HepG2 (cell line): ENCODE data around the gene ANKRD6. TPM values are rescaled to one million over a fixed set of nuclear protein-coding genes. Genes with fewer than 3 reads are reported as not detected.

Source experiments
- ATAC-seq: fragments of 200-7000 bp; cut with Tn5 transposase; 3 replicates; pipeline ENCODE4 v1.9.1; 2020; ENCODE audit warnings: mild to moderate bottlenecking, moderate library complexity
- BruUV-seq: library from RNA; stranded (reverse); fragments of 400-500 nt; replicated peaks from 2 replicates; lab custom pipeline; 2021; lab: Mats Ljungman, UMichigan
- CTCF ChIA-PET: fragments of 300-600 bp; formaldehyde crosslinking; extraction: SDS; loops from one replicate; lab custom pipeline; 2021; ENCODE audit warnings: low total read pairs, inconsistent platforms, low intra/inter-chr PET ratio; lab: Yijun Ruan, JAX
- POLR2A ChIA-PET: fragments of 350-600 bp; sonication (Branson Sonifier 250); formaldehyde crosslinking; loops from one replicate; lab custom pipeline; 2020; ENCODE audit warnings: antibody characterized with exemption, inconsistent platforms; lab: Yijun Ruan, JAX
- DNase-seq: peaks from one replicate; pipeline ENCODE4 v3.0.0-alpha.2; 2015; ENCODE audit warnings: low spot score
- FAIRE-seq: peaks from 3 replicates; lab custom pipeline; 2011; peaks lifted over from hg19 to GRCh38; lab: Jason Lieb, UNC
- H2AFZ ChIP-seq: one replicate; pipeline ENCODE4 v1.6.1; 2011; ENCODE audit warnings: low read length, inconsistent platforms
- H3K27ac ChIP-seq: fragments of 300-600 bp; 3 replicates; pipeline ENCODE4 v1.8.0; 2011; ENCODE audit warnings: mixed run types, mild to moderate bottlenecking, mixed read lengths, low read length, inconsistent platforms; ENCODE audit not compliant: insufficient read depth; ENCODE audit errors: extremely low read length
- H3K27me3 ChIP-seq, 2 experiments: fragments of 200-600 bp in 1 of 2; 2 replicates in 1 of 2; 3 replicates in 1 of 2; pipeline versions ENCODE4 v1.6.0 to v1.8.0; 2011; ENCODE audit warnings: low read length in 2 of 2, mild to moderate bottlenecking in 2 of 2, moderate library complexity in 2 of 2, inconsistent platforms in 1 of 2; ENCODE audit not compliant: insufficient read depth in 2 of 2, control insufficient read depth in 1 of 2
- H3K36me3 ChIP-seq, 2 experiments: fragments of 200-600 bp in 1 of 2; replicated peaks in 1 of 2; 2 replicates in 1 of 2; 3 replicates in 1 of 2; pipeline versions ENCODE4 v1.5.1 to v1.8.0; 2011; ENCODE audit warnings: low read length in 2 of 2, inconsistent platforms in 1 of 2; ENCODE audit not compliant: insufficient read depth in 2 of 2, control insufficient read depth in 1 of 2
- H3K4me1 ChIP-seq: 2 replicates; pipeline ENCODE4 v1.5.1; 2012; ENCODE audit warnings: low read length, inconsistent platforms; ENCODE audit not compliant: insufficient read depth
- H3K4me2 ChIP-seq: 2 replicates; pipeline ENCODE4 v1.6.0; 2011; ENCODE audit warnings: low read depth, low read length, inconsistent platforms
- H3K4me3 ChIP-seq, 3 experiments: fragments of 200-600 bp in 1 of 3; sonication (generic), shearing (Covaris generic) in 1 of 3; replicated peaks in 1 of 3; 2 replicates each; pipeline ENCODE4 v1.5.1; 2011 to 2016; ENCODE audit warnings: low read length in 3 of 3, inconsistent platforms in 2 of 3, low read depth in 2 of 3, mild to moderate bottlenecking in 2 of 3, control low read depth in 1 of 3, mixed read lengths in 1 of 3; ENCODE audit not compliant: insufficient read depth in 1 of 3
- H3K79me2 ChIP-seq: one replicate; pipeline ENCODE4 v1.6.1; 2011; ENCODE audit warnings: low read length, inconsistent platforms; ENCODE audit not compliant: insufficient read depth
- H3K9ac ChIP-seq: 2 replicates; pipeline ENCODE4 v1.6.0; 2011; ENCODE audit warnings: mild to moderate bottlenecking, low read depth, low read length, inconsistent platforms; ENCODE audit not compliant: insufficient read depth
- H3K9me3 ChIP-seq: 2 replicates; pipeline ENCODE4 v1.5.1; 2012; ENCODE audit warnings: mild to moderate bottlenecking, low read length
- H4K20me1 ChIP-seq: 2 replicates; pipeline ENCODE4 v1.6.0; 2011; ENCODE audit warnings: inconsistent platforms, mild to moderate bottlenecking, low read length, moderate library complexity; ENCODE audit not compliant: insufficient read depth
- ZBTB7A ChIP-seq: sonication (generic); formaldehyde crosslinking; IDR thresholded peaks from 2 replicates; pipeline ENCODE4 v1.8.0; 2022; ENCODE audit warnings: mild to moderate bottlenecking, missing genetic modification reagents
- WGBS: methylation state at CpG from one replicate; pipeline ENCODE4 v1.1.6; 2017; ENCODE audit warnings: low lambda C conversion rate; 5-methylcytosine and 5-hydroxymethylcytosine counted together
- in situ Hi-C: cut with HindIII; loops from 2 replicates; pipeline ENCODE4 v1.10.0; 2017; ENCODE audit warnings: low pct_unique_long_range_greater_than_20kb; ENCODE audit not compliant: extremely low pct_ligation_motif_present
- intact Hi-C: fragments of 100-400 bp; cut with micrococcal nuclease; formaldehyde crosslinking; loops from one replicate; pipeline ENCODE4 v1.10.0; 2022; ENCODE audit not compliant: unreplicated experiment
- polyA plus RNA-seq, 8 experiments: library from polyadenylated mRNA; depleted of rRNA in 3 of 8; stranded (reverse) in 7 of 8; unstranded in 1 of 8; fragments of >200 nt; fragmentation: Illumina TruSeq in 4 of 8; extraction: Trizol in 4 of 8; gene quantifications; 2 replicates each; pipeline versions ENCODE4 v1.2.1 to v1.2.3, GENCODE V29; 2011 to 2016; ENCODE audit warnings: low read depth in 4 of 8, missing spikeins in 1 of 8, mixed read lengths in 1 of 8; ENCODE audit not compliant: insufficient read depth in 1 of 8
- total RNA-seq, 5 experiments: library from RNA; depleted of rRNA; stranded (reverse); fragments of >200 nt; fragmentation: Illumina TruSeq; extraction: Trizol; gene quantifications; 2 replicates each; pipeline ENCODE4 v1.2.3, GENCODE V29; 2016; ENCODE audit warnings: low read depth in 1 of 5
- TF ChIP-seq, protein P1 (sequence below): sonication (generic); formaldehyde crosslinking; conservative IDR thresholded peaks from 2 replicates; pipeline ENCODE4 v1.4.0; 2020; ENCODE audit warnings: missing genetic modification reagents
- TF ChIP-seq, protein P2 (sequence below): sonication (generic); formaldehyde crosslinking; IDR thresholded peaks from 2 replicates; pipeline ENCODE4 v1.5.0; 2020; ENCODE audit warnings: mild to moderate bottlenecking, missing genetic modification reagents, borderline replicate concordance
- TF ChIP-seq, protein P3 (sequence below): fragments of 450-650 bp; IDR thresholded peaks from 2 replicates; pipeline ENCODE4 v1.6.1; 2016
- TF ChIP-seq, protein P4 (sequence below): sonication (generic); formaldehyde crosslinking; IDR thresholded peaks from 2 replicates; pipeline ENCODE4 v1.4.0; 2020; ENCODE audit warnings: missing genetic modification reagents

ANKRD6 gene
- total and polyA plus RNA-seq, 2 of the 13 experiments (the other 11 are each of a cell fraction or from before 2014, with no cell fraction given), result 0.18 to 0.36 TPM

DNA sequence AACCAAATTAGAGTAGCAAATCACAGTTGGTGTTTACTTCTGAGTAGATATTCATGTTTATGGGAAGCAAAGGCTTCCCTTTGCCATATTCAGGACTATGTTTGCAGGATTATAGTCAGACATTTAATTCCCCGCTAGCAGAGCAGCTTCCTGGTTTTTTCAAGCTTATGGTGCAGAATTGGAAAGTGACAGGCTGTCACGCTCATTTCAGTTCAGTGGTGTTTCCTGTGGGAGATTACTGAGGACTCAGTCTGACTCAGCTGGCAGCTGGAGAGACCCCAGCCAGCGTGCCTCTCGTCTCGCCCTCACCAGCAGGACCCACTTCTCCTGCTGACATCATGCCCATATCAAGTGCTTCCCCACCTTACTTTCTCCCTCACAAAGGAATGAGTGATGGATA is 120.5 kb downstream of the ANKRD6 start (continued):
- no peak for TF ChIP-seq ZBTB7A (CRISPR knock-in tag)
- TF ChIP-seq, protein P1, sequence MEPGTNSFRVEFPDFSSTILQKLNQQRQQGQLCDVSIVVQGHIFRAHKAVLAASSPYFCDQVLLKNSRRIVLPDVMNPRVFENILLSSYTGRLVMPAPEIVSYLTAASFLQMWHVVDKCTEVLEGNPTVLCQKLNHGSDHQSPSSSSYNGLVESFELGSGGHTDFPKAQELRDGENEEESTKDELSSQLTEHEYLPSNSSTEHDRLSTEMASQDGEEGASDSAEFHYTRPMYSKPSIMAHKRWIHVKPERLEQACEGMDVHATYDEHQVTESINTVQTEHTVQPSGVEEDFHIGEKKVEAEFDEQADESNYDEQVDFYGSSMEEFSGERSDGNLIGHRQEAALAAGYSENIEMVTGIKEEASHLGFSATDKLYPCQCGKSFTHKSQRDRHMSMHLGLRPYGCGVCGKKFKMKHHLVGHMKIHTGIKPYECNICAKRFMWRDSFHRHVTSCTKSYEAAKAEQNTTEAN (CRISPR knock-in tag), result no peak
- TF ChIP-seq, protein P2, sequence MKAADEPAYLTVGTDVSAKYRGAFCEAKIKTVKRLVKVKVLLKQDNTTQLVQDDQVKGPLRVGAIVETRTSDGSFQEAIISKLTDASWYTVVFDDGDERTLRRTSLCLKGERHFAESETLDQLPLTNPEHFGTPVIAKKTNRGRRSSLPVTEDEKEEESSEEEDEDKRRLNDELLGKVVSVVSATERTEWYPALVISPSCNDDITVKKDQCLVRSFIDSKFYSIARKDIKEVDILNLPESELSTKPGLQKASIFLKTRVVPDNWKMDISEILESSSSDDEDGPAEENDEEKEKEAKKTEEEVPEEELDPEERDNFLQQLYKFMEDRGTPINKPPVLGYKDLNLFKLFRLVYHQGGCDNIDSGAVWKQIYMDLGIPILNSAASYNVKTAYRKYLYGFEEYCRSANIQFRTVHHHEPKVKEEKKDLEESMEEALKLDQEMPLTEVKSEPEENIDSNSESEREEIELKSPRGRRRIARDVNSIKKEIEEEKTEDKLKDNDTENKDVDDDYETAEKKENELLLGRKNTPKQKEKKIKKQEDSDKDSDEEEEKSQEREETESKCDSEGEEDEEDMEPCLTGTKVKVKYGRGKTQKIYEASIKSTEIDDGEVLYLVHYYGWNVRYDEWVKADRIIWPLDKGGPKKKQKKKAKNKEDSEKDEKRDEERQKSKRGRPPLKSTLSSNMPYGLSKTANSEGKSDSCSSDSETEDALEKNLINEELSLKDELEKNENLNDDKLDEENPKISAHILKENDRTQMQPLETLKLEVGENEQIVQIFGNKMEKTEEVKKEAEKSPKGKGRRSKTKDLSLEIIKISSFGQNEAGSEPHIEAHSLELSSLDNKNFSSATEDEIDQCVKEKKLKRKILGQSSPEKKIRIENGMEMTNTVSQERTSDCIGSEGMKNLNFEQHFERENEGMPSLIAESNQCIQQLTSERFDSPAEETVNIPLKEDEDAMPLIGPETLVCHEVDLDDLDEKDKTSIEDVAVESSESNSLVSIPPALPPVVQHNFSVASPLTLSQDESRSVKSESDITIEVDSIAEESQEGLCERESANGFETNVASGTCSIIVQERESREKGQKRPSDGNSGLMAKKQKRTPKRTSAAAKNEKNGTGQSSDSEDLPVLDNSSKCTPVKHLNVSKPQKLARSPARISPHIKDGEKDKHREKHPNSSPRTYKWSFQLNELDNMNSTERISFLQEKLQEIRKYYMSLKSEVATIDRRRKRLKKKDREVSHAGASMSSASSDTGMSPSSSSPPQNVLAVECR (CRISPR knock-in tag), result no peak
- TF ChIP-seq, all 625 proteins: peak for 0

DNA sequence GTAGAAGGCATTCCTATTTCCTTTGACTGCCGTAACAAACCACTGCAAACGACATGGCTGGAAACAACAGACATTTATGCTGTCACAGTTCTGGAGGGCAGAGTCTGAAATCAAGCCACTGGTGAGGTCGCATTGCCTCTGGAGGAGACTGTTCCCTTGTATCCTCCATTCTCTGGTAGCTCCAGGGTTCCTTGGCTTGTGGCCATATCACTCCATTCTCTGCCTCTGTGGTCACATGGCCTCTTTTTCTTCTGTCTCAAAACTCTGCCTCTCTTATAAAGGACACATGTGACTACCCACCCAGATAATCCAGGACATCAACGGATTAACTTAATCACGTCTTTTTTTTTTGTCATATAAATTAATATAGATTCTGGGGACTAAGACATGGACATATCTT is 121.2 kb downstream of the ANKRD6 start:
- ATAC-seq, result no peak
- ChIA-PET POLR2A (no interaction called here), CTCF (no interaction called here)
- in situ Hi-C loops (no loop called here), intact Hi-C loops (no loop called here)
- Histone ChIP-seq H2AFZ (no peak overlapping the region), H3K9ac (no peak overlapping the region), H3K4me1 (no peaks in the 10 kb centered on the region), H3K4me3 (no peak overlapping the region), H3K36me3 (no peaks in the 10 kb centered on the region), H3K4me2 (no peak overlapping the region), H3K27me3 (no peaks in the 10 kb centered on the region), H3K79me2 (no peaks in the 10 kb centered on the region), H4K20me1 (no peaks in the 10 kb centered on the region), H3K27ac (no peak overlapping the region), H3K9me3 (no peaks in the 10 kb centered on the region)
- TF ChIP-seq, protein P3, sequence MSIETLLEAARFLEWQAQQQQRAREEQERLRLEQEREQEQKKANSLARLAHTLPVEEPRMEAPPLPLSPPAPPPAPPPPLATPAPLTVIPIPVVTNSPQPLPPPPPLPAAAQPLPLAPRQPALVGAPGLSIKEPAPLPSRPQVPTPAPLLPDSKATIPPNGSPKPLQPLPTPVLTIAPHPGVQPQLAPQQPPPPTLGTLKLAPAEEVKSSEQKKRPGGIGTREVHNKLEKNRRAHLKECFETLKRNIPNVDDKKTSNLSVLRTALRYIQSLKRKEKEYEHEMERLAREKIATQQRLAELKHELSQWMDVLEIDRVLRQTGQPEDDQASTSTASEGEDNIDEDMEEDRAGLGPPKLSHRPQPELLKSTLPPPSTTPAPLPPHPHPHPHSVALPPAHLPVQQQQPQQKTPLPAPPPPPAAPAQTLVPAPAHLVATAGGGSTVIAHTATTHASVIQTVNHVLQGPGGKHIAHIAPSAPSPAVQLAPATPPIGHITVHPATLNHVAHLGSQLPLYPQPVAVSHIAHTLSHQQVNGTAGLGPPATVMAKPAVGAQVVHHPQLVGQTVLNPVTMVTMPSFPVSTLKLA, result peak; percentile 31; the same call in 1 of the 2 replicates
- TF ChIP-seq, protein P4, sequence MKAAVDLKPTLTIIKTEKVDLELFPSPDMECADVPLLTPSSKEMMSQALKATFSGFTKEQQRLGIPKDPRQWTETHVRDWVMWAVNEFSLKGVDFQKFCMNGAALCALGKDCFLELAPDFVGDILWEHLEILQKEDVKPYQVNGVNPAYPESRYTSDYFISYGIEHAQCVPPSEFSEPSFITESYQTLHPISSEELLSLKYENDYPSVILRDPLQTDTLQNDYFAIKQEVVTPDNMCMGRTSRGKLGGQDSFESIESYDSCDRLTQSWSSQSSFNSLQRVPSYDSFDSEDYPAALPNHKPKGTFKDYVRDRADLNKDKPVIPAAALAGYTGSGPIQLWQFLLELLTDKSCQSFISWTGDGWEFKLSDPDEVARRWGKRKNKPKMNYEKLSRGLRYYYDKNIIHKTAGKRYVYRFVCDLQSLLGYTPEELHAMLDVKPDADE (CRISPR knock-in tag), result no peak
- no peak for FAIRE-seq
- 17% methylated on average over 5 of the region's 5 CpGs for WGBS
- DNase-seq, result no peak
- no TSS peak for BruUV-seq
